ENCODE data around the gene GALNT10. TPM values are rescaled to one million over a fixed set of nuclear protein-coding genes. Genes with fewer than 3 reads are reported as not detected.
"Not testable (repeated sequence)": the region's sequence is repeated elsewhere in the genome, so short reads cannot be mapped to it uniquely, and the experiment has no call there.

The GALNT10 gene
- total RNA-seq, 1 donor from 2014 or later: 39.8 TPM

DNA sequence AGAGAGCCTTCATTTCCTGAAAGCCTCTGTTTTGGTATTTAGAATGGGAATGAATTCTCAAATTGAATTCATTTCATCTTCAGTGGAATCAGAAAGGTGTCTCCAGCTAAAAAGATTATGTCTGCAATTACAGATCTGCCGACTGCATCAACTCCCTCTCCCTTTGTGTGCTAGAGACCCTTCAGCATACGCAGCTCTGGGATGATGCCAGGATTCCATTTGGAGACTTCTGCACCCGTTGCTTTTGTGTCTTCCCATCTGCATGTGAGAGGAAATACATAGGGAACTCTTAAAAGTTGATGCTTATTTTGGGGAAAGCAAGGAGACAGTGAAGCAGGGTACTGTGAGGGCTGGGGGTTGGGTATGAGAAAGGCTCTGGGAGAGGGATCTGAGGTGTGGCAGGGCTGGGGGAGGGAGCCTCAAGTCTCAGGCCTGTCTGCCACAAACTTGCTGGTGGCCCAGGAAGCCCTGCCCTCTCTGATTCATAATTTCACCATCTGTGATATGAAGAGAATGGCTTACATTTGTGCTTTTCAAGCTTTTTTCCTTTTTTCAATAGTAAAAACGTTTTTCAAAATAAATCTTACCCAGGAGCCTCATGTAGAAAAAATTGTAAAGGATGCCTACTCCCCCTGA lies 165.6 kb downstream of the GALNT10 start:
- H3K27me3 Mint-ChIP-seq (ENCODE audit: low read depth): no peaks in the 10 kb centered on the region
- TF ChIP-seq, protein P1, sequence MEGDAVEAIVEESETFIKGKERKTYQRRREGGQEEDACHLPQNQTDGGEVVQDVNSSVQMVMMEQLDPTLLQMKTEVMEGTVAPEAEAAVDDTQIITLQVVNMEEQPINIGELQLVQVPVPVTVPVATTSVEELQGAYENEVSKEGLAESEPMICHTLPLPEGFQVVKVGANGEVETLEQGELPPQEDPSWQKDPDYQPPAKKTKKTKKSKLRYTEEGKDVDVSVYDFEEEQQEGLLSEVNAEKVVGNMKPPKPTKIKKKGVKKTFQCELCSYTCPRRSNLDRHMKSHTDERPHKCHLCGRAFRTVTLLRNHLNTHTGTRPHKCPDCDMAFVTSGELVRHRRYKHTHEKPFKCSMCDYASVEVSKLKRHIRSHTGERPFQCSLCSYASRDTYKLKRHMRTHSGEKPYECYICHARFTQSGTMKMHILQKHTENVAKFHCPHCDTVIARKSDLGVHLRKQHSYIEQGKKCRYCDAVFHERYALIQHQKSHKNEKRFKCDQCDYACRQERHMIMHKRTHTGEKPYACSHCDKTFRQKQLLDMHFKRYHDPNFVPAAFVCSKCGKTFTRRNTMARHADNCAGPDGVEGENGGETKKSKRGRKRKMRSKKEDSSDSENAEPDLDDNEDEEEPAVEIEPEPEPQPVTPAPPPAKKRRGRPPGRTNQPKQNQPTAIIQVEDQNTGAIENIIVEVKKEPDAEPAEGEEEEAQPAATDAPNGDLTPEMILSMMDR (conservative IDR thresholded peaks at IDR 0.05): no peak
- H3K4me1 Mint-ChIP-seq: peaks cover 40% of the 10 kb centered on the region
- no peak overlapping the region for H3K4me3 Mint-ChIP-seq
- no peaks in the 10 kb centered on the region for H3K9me3 Mint-ChIP-seq
- no peak overlapping the region for H3K27ac Mint-ChIP-seq (ENCODE audit: unreplicated experiment)
- H3K36me3 Mint-ChIP-seq (ENCODE audit: low read depth): no peaks in the 10 kb centered on the region
- DNase-seq (ENCODE audit: low read depth, low spot score): no peak

DNA sequence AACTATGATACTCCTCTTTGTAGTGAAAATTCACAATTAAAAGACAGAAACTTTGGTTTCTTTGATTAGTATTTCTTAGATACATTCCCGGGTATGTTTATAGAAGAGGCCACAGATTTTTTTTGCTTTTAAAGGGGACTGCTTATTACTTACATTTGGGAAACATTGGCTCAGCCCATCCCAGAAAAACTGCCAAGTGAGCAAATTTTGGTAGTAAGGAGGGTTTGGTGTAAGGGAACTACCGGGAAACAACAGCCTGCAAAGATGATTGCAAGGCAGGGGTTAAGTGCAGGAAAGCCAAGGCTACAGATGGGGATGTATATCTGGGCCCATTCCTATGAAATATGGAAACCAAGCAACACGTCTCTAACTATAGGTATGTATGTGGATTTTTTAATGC lies 166.4 kb downstream of the GALNT10 start:
- TF ChIP-seq, protein P1 (conservative IDR thresholded peaks at IDR 0.05): no peak
- no peaks in the 10 kb centered on the region for H3K27me3 Mint-ChIP-seq (ENCODE audit: low read depth)
- DNase-seq (ENCODE audit: low read depth, low spot score): no peak
- H3K4me3 Mint-ChIP-seq: no peak overlapping the region
- H3K27ac Mint-ChIP-seq (ENCODE audit: unreplicated experiment): no peak overlapping the region
- H3K9me3 Mint-ChIP-seq: no peaks in the 10 kb centered on the region
- no peaks in the 10 kb centered on the region for H3K36me3 Mint-ChIP-seq (ENCODE audit: low read depth)
- H3K4me1 Mint-ChIP-seq: peaks cover 40% of the 10 kb centered on the region

DNA sequence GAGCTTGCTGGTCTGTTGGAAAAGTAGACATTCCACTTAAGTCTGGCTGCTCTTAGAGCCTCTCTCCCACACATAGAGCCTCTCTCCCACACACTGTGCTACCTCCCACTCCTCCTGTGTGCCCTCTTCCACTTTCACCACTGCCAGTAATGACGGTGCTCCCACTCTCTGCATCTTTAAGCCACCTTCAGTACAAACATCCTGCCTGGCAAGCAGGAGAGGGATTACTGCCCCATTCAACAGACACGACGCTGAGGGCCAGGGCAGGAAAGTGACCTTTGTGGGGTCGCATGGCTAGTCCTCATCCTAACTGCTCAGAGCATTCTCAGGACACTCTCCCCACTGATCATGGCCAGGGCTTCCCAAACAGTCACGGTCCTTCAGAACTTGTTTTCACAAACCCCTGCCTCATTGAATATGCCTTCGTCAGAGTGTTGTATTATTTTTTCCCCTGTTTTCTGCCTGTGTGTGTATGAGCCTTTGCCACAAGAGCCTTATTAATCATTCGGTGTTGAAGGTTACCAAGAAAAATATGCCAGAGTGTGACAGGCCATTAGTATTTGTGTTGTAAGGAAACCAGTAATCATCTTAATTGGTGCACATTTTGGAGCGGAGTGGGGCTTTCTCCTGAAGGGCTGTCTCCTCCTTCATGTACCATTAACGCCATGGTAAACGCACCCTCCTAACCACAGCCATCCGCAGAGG lies 168.1 kb downstream of the GALNT10 start:
- Mint-ChIP-seq H3K4me1 (peaks cover 39% of the 10 kb centered on the region), H3K36me3 (ENCODE audit: low read depth) (no peaks in the 10 kb centered on the region), H3K27me3 (ENCODE audit: low read depth) (no peaks in the 10 kb centered on the region), H3K27ac (ENCODE audit: unreplicated experiment) (no peak overlapping the region), H3K9me3 (no peaks in the 10 kb centered on the region), H3K4me3 (no peak overlapping the region)
- DNase-seq (ENCODE audit: low read depth, low spot score): no peak
- TF ChIP-seq, protein P1 (conservative IDR thresholded peaks at IDR 0.05): no peak

DNA sequence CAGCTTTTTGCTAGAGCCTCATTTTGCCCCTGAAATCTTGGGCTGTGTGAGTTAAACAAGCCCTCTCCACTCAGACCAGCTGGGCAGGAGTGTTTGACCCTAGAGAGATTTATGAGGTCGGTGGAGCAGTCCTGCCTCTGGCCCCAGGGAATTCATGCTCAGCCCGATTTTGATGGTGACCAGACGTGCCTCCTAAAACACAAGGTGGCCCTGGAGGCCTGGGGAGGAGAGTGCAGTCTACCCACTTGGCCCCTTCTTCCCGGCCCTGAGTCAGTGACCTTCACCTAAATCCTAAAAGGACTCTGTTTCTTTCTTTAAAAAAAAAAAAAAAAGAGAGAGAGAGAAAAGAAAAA lies 168.7 kb downstream of the GALNT10 start:
- Mint-ChIP-seq H3K27ac (ENCODE audit: unreplicated experiment) (no peak overlapping the region), H3K36me3 (ENCODE audit: low read depth) (no peaks in the 10 kb centered on the region), H3K9me3 (no peaks in the 10 kb centered on the region), H3K27me3 (ENCODE audit: low read depth) (no peaks in the 10 kb centered on the region), H3K4me1 (peaks cover 36% of the 10 kb centered on the region), H3K4me3 (no peak overlapping the region)
- TF ChIP-seq, protein P1 (conservative IDR thresholded peaks at IDR 0.05): no peak
- DNase-seq (ENCODE audit: low read depth, low spot score): no peak

DNA sequence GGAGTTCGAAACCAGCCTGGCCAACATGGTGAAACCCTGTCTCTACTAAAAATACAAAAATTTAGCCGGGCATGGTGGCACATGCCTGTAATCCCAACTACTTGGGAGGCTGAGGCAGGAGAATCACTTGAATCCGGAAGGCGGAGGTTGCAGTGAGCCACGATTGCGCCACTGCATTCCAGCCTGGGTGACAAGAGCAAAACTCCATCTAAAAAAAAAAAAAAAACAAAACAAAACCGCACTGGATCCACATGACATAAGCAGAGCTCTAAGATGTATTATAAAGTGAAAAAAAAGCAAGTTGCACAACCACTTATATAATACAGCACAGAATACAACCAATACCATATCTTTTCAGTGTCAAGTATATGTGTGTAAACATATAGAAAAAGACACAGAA lies 169.7 kb downstream of the GALNT10 start:
- not testable (repeated sequence) for H3K36me3 Mint-ChIP-seq (ENCODE audit: low read depth); H3K27ac Mint-ChIP-seq (ENCODE audit: unreplicated experiment); DNase-seq (ENCODE audit: low read depth, low spot score); H3K4me3 Mint-ChIP-seq; H3K9me3 Mint-ChIP-seq; H3K27me3 Mint-ChIP-seq (ENCODE audit: low read depth)
- peaks cover 27% of the 10 kb centered on the region for H3K4me1 Mint-ChIP-seq

DNA sequence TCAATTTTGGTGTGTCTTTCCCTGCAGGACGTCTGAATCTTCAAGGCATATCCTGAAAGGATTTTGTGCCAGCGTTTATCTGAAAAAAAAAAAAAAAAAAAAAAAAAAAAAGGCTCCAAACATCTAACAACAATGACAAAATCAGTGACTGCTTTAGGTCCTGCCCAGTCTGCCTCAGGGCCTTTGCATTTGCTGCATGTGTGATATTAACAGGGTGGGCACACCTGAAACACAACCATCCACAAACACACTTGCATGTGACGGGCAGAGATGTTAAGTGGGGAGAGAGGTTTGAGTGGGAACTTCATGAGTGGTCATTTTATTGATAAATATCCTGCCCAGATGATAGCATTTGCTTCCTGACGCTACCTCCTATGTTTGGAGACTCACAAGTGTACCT lies 172.9 kb downstream of the GALNT10 start:
- DNase-seq (ENCODE audit: low read depth, low spot score): no peak
- Mint-ChIP-seq H3K4me1 (peaks cover 24% of the 10 kb centered on the region), H3K27me3 (ENCODE audit: low read depth) (no peaks in the 10 kb centered on the region), H3K4me3 (no peak overlapping the region), H3K36me3 (ENCODE audit: low read depth) (no peaks in the 10 kb centered on the region), H3K27ac (ENCODE audit: unreplicated experiment) (no peak overlapping the region), H3K9me3 (no peaks in the 10 kb centered on the region)
- TF ChIP-seq, protein P1 (conservative IDR thresholded peaks at IDR 0.05): no peak

All from neural crest cell (in vitro differentiated cells).